HEK293 (cell line): Measurements from ENCODE around the gene THSD7B.

ENCODE experiments used
- CTCF ChIA-PET: fragments of 350-600 bp; formaldehyde crosslinking; extraction: SDS; loops from one replicate; lab custom pipeline; 2021; ENCODE audit warnings: antibody characterized with exemption; lab: Yijun Ruan, JAX
- POLR2A ChIA-PET: fragments of 300-600 bp; formaldehyde crosslinking; extraction: SDS; loops from one replicate; lab custom pipeline; 2020; ENCODE audit warnings: antibody characterized with exemption, inconsistent platforms; lab: Yijun Ruan, JAX
- H3K27ac ChIP-seq: fragments of 200-500 bp; sonication (Bioruptor generic); 2 replicates; pipeline ENCODE4 v1.5.1; 2014; ENCODE audit warnings: low read depth, low read length, control low read depth, inconsistent platforms; ENCODE audit errors: extremely low read depth
- H3K36me3 ChIP-seq, 2 experiments: fragments of 200-500 bp in 1 of 2; sonication (Bioruptor generic) in 1 of 2; 1 replicate in 1 of 2; 2 replicates in 1 of 2; pipeline ENCODE4 v1.5.1; 2014 to 2017; ENCODE audit warnings: inconsistent platforms in 2 of 2, low read length in 2 of 2; ENCODE audit not compliant: control insufficient read depth in 2 of 2, insufficient read depth in 1 of 2
- H3K4me1 ChIP-seq: fragments of 200-500 bp; sonication (Bioruptor generic); 2 replicates; pipeline ENCODE4 v1.5.1; 2014; ENCODE audit warnings: mild to moderate bottlenecking, low read length, inconsistent platforms; ENCODE audit not compliant: control insufficient read depth, insufficient read depth
- H3K4me3 ChIP-seq: 2 replicates; pipeline ENCODE4 v1.5.1; 2011; ENCODE audit warnings: low read depth, mild to moderate bottlenecking, control low read depth, low read length, moderate library complexity
- H3K9me3 ChIP-seq: fragments of 200-500 bp; sonication (Bioruptor generic); 2 replicates; pipeline ENCODE4 v1.5.1; 2014; ENCODE audit warnings: low read depth, low read length, inconsistent platforms; ENCODE audit not compliant: control insufficient read depth, insufficient read depth
- PBX3 ChIP-seq: sonication (generic); formaldehyde crosslinking; IDR thresholded peaks from 2 replicates; pipeline ENCODE4 v1.8.1; 2022; ENCODE audit warnings: mild to moderate bottlenecking, moderate library complexity, missing genetic modification reagents
- REST ChIP-seq: fragments of 450-650 bp; formaldehyde crosslinking; IDR thresholded peaks from 2 replicates; pipeline ENCODE4 v1.5.1; 2016; ENCODE audit warnings: missing biosample characterization, missing genetic modification characterization
- SP2 ChIP-seq: fragments of 450-650 bp; formaldehyde crosslinking; IDR thresholded peaks from 2 replicates; pipeline ENCODE4 v1.5.1; 2016; ENCODE audit warnings: missing biosample characterization, missing genetic modification characterization
- WT1 ChIP-seq: fragments of 450-650 bp; formaldehyde crosslinking; IDR thresholded peaks from 2 replicates; pipeline ENCODE4 v1.5.1; 2016; ENCODE audit warnings: missing biosample characterization, missing genetic modification characterization
- ZBTB17 ChIP-seq: fragments of 450-650 bp; formaldehyde crosslinking; IDR thresholded peaks from 2 replicates; pipeline ENCODE4 v1.5.1; 2016; ENCODE audit warnings: missing biosample characterization, missing genetic modification characterization
- ZBTB26 ChIP-seq: fragments of 450-650 bp; formaldehyde crosslinking; optimal IDR thresholded peaks from 2 replicates; pipeline ENCODE3; 2016; ENCODE audit warnings: missing biosample characterization, mild to moderate bottlenecking, missing genetic modification characterization
- ZBTB6 ChIP-seq: fragments of 450-650 bp; formaldehyde crosslinking; IDR thresholded peaks from 2 replicates; pipeline ENCODE4 v1.5.1; 2017; ENCODE audit warnings: missing biosample characterization, missing genetic modification characterization
- ZFP41 ChIP-seq: fragments of 450-650 bp; formaldehyde crosslinking; IDR thresholded peaks from 2 replicates; pipeline ENCODE4 v1.5.1; 2016; ENCODE audit warnings: missing biosample characterization, missing genetic modification characterization, borderline replicate concordance
- ZFP69B ChIP-seq: fragments of 450-650 bp; formaldehyde crosslinking; IDR thresholded peaks from 2 replicates; pipeline ENCODE4 v1.5.1; 2016; ENCODE audit warnings: missing biosample characterization, missing genetic modification characterization
- ZNF169 ChIP-seq: fragments of 450-650 bp; formaldehyde crosslinking; IDR thresholded peaks from 2 replicates; pipeline ENCODE4 v1.5.1; 2016; ENCODE audit warnings: missing biosample characterization, missing genetic modification characterization
- ZNF184 ChIP-seq: fragments of 450-650 bp; IDR thresholded peaks from 2 replicates; pipeline ENCODE4 v1.5.1; 2018; ENCODE audit warnings: missing biosample characterization, mild to moderate bottlenecking, missing genetic modification characterization
- ZNF266 ChIP-seq: fragments of 450-650 bp; formaldehyde crosslinking; IDR thresholded peaks from 2 replicates; pipeline ENCODE4 v1.5.1; 2016; ENCODE audit warnings: missing biosample characterization, missing genetic modification characterization, low read depth
- ZNF391 ChIP-seq: fragments of 450-650 bp; formaldehyde crosslinking; IDR thresholded peaks from 2 replicates; pipeline ENCODE4 v1.5.1; 2016; ENCODE audit warnings: low read depth, missing biosample characterization, missing genetic modification characterization, borderline replicate concordance
- ZNF548 ChIP-seq: fragments of 450-650 bp; formaldehyde crosslinking; IDR thresholded peaks from 2 replicates; pipeline ENCODE4 v1.5.1; 2016; ENCODE audit warnings: missing biosample characterization, missing genetic modification characterization
- ZNF623 ChIP-seq: fragments of 450-650 bp; formaldehyde crosslinking; IDR thresholded peaks from 2 replicates; pipeline ENCODE4 v1.5.1; 2016; ENCODE audit warnings: missing biosample characterization, missing genetic modification characterization
- ZXDB ChIP-seq: fragments of 450-650 bp; formaldehyde crosslinking; IDR thresholded peaks from 2 replicates; pipeline ENCODE4 v1.5.1; 2016; ENCODE audit warnings: missing biosample characterization, missing genetic modification characterization
- TF ChIP-seq, protein P1 (sequence below): fragments of 450-650 bp; formaldehyde crosslinking; IDR thresholded peaks from 2 replicates; pipeline ENCODE4; 2016; ENCODE audit warnings: missing biosample characterization, missing genetic modification characterization
- TF ChIP-seq, protein P2 (sequence below): IDR thresholded peaks from 2 replicates; pipeline ENCODE4 v1.6.1; 2011; ENCODE audit warnings: mild to moderate bottlenecking, low read depth, low read length, borderline replicate concordance
- TF ChIP-seq, protein P3 (sequence below): fragments of 450-650 bp; formaldehyde crosslinking; IDR thresholded peaks from 2 replicates; pipeline ENCODE4 v1.5.1; 2016; ENCODE audit warnings: missing biosample characterization, missing genetic modification characterization
- TF ChIP-seq, protein P4 (sequence below): fragments of 450-650 bp; formaldehyde crosslinking; IDR thresholded peaks from 2 replicates; pipeline ENCODE4 v1.5.1; 2016; ENCODE audit warnings: missing biosample characterization, missing genetic modification characterization

THSD7B gene

DNA sequence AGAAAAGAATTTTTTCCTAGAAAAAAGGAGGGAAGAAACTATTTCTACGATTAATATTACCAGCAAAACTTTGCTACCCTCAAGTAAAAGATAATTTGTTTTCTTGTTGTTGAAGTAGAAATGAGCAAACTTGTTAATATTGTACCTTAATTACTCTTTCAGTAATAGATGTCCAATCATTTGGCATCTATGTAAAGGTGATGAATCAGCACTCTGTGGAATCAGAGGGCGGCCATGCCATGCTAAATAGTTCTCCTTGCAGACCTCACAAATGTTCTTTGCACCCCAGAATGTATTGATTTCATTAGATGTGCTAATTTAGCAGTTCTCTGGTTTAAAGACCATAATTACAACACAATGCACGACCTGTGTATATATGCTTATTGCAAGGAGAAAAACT is 29.1 kb upstream of the THSD7B start:
- POLR2A ChIA-PET, result no interaction called here
- H3K27ac ChIP-seq, result no peak overlapping the region
- no peaks in the 10 kb centered on the region for H3K4me1 ChIP-seq
- CTCF ChIA-PET, result interaction anchor here (0.5 to 1.5 kb wide), 4 partner anchors 15 to 1602 kb away, joined by 3 to 6 read pairs (median 4); no protein-coding TSS in a partner anchor
- H3K9me3 ChIP-seq, result no peaks in the 10 kb centered on the region
- H3K36me3 ChIP-seq, result no peaks in the 10 kb centered on the region
- H3K4me3 ChIP-seq, result no peak overlapping the region
- TF ChIP-seq ZFP69B, result no peak
- TF ChIP-seq, protein P1, sequence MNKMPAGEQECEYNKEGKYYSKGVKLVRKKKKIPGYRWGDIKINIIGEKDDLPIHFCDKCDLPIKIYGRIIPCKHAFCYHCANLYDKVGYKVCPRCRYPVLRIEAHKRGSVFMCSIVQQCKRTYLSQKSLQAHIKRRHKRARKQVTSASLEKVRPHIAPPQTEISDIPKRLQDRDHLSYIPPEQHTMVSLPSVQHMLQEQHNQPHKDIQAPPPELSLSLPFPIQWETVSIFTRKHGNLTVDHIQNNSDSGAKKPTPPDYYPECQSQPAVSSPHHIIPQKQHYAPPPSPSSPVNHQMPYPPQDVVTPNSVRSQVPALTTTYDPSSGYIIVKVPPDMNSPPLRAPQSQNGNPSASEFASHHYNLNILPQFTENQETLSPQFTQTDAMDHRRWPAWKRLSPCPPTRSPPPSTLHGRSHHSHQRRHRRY (tag by site-specific recombination), result no peak
- TF ChIP-seq ZNF548 (tag by site-specific recombination), result no peak
- no peak for TF ChIP-seq PBX3 (CRISPR knock-in tag)
- TF ChIP-seq ZNF391 (tag by site-specific recombination), result no peak
- no peak for TF ChIP-seq WT1 (tag by site-specific recombination)
- no peak for TF ChIP-seq ZNF266 (tag by site-specific recombination)
- no peak for TF ChIP-seq ZBTB17 (tag by site-specific recombination)
- TF ChIP-seq, protein P2, sequence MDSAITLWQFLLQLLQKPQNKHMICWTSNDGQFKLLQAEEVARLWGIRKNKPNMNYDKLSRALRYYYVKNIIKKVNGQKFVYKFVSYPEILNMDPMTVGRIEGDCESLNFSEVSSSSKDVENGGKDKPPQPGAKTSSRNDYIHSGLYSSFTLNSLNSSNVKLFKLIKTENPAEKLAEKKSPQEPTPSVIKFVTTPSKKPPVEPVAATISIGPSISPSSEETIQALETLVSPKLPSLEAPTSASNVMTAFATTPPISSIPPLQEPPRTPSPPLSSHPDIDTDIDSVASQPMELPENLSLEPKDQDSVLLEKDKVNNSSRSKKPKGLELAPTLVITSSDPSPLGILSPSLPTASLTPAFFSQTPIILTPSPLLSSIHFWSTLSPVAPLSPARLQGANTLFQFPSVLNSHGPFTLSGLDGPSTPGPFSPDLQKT, result no peak
- TF ChIP-seq ZNF623, result no peak
- TF ChIP-seq, protein P3, sequence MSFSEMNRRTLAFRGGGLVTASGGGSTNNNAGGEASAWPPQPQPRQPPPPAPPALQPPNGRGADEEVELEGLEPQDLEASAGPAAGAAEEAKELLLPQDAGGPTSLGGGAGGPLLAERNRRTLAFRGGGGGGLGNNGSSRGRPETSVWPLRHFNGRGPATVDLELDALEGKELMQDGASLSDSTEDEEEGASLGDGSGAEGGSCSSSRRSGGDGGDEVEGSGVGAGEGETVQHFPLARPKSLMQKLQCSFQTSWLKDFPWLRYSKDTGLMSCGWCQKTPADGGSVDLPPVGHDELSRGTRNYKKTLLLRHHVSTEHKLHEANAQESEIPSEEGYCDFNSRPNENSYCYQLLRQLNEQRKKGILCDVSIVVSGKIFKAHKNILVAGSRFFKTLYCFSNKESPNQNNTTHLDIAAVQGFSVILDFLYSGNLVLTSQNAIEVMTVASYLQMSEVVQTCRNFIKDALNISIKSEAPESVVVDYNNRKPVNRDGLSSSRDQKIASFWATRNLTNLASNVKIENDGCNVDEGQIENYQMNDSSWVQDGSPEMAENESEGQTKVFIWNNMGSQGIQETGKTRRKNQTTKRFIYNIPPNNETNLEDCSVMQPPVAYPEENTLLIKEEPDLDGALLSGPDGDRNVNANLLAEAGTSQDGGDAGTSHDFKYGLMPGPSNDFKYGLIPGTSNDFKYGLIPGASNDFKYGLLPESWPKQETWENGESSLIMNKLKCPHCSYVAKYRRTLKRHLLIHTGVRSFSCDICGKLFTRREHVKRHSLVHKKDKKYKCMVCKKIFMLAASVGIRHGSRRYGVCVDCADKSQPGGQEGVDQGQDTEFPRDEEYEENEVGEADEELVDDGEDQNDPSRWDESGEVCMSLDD, result no peak
- TF ChIP-seq, all 188 proteins: peak for 0

DNA sequence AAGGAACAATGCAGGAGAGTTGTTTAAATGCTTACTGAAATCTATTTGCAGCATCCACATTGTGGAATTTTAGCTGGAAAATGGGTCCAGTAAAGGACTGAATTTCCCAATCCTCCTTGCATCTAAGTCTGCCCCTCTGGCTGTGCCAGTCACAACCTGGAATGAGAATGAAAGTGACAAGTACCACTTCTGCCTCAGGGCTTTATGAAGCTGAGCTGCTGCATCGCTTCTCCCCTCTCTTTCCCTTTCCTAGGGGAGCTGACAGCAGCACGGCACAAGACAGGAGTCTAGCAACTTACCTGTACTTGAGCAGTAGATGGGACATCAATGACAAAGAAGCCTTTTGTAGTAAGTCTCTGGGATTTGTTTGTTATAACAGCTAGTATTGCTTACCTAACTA is 27.3 kb upstream of the THSD7B start:
- Histone ChIP-seq H3K4me1 (no peaks in the 10 kb centered on the region), H3K36me3 (no peaks in the 10 kb centered on the region), H3K4me3 (no peak overlapping the region), H3K9me3 (no peaks in the 10 kb centered on the region), H3K27ac (no peak overlapping the region)
- ChIA-PET CTCF (interaction anchor here (0.7 to 1.8 kb wide), 3 partner anchors 9 to 315 kb away, joined by 4 to 5 read pairs (median 4); no protein-coding TSS in a partner anchor), POLR2A (no interaction called here)
- TF ChIP-seq ZNF623 (no peak), ZNF169 (tag by site-specific recombination) (no peak), ZXDB (no peak), REST (no peak), ZFP41 (tag by site-specific recombination) (no peak), SP2 (tag by site-specific recombination) (no peak), PBX3 (CRISPR knock-in tag) (no peak), ZNF184 (tag by site-specific recombination) (no peak), ZBTB26 (tag by site-specific recombination) (no peak), ZBTB6 (tag by site-specific recombination) (no peak)
- TF ChIP-seq, protein P4, sequence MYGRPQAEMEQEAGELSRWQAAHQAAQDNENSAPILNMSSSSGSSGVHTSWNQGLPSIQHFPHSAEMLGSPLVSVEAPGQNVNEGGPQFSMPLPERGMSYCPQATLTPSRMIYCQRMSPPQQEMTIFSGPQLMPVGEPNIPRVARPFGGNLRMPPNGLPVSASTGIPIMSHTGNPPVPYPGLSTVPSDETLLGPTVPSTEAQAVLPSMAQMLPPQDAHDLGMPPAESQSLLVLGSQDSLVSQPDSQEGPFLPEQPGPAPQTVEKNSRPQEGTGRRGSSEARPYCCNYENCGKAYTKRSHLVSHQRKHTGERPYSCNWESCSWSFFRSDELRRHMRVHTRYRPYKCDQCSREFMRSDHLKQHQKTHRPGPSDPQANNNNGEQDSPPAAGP, result no peak
